PC-3 (cell line): ENCODE results near the gene SPOCD1. TPM values are rescaled to one million over a fixed set of nuclear protein-coding genes. Genes with fewer than 3 reads are reported as not detected.

ENCODE experiments used
- ATAC-seq: fragments of 200-7000 bp; cut with Tn5 transposase; 2 replicates; pipeline ENCODE4 v1.9.1; 2020; ENCODE audit warnings: mild to moderate bottlenecking, moderate library complexity
- BruUV-seq: library from RNA; stranded (reverse); fragments of 400-500 nt; replicated peaks from 2 replicates; lab custom pipeline; 2021; lab: Mats Ljungman, UMichigan
- CTCF ChIA-PET: fragments of 300-600 bp; sonication (Branson Sonifier 250); formaldehyde crosslinking; loops from one replicate; lab custom pipeline; 2022; ENCODE audit warnings: antibody characterized with exemption; lab: Charles Lee
- POLR2A ChIA-PET: fragments of 300-600 bp; sonication (Branson Sonifier 250); formaldehyde crosslinking; loops from one replicate; lab custom pipeline; 2022; ENCODE audit warnings: antibody characterized with exemption; ENCODE audit not compliant: unreplicated experiment; lab: Charles Lee
- DNase-seq: peaks from one replicate; pipeline ENCODE4 v3.0.0-alpha.2; 2015
- H2AFZ ChIP-seq: fragments of 300-600 bp; sonication (generic); 2 replicates; pipeline ENCODE4 v1.6.0; 2016; ENCODE audit warnings: antibody characterized with exemption, low read length
- H3F3A ChIP-seq: fragments of 300-600 bp; sonication (generic); one replicate; pipeline ENCODE4 v1.6.0; 2017; ENCODE audit warnings: antibody characterized with exemption, low read length, control low read depth, mild to moderate bottlenecking; ENCODE audit not compliant: unreplicated experiment
- H3K27ac ChIP-seq: fragments of 300-600 bp; sonication (generic); 2 replicates; pipeline ENCODE4 v1.5.1; 2016; ENCODE audit warnings: mild to moderate bottlenecking, low read length
- H3K27me3 ChIP-seq: fragments of 300-600 bp; sonication (generic); 2 replicates; pipeline ENCODE4 v1.6.1; 2016; ENCODE audit warnings: low read length, mixed read lengths
- H3K36me3 ChIP-seq: fragments of 300-600 bp; sonication (generic); 2 replicates; pipeline ENCODE4 v1.6.1; 2016; ENCODE audit warnings: low read depth, mixed run types, low read length, mixed read lengths
- H3K4me1 ChIP-seq: fragments of 300-600 bp; sonication (generic); 2 replicates; pipeline ENCODE4 v1.5.1; 2016; ENCODE audit warnings: low read length; ENCODE audit not compliant: insufficient read depth
- H3K4me2 ChIP-seq: fragments of 300-600 bp; sonication (generic); 2 replicates; pipeline ENCODE4 v1.6.0; 2016; ENCODE audit warnings: low read length
- H3K4me3 ChIP-seq: fragments of 300-600 bp; sonication (generic); 2 replicates; pipeline ENCODE4 v1.5.1; 2016; ENCODE audit warnings: mild to moderate bottlenecking, low read length, mixed read lengths
- H3K79me2 ChIP-seq: fragments of 300-600 bp; sonication (generic); 2 replicates; pipeline ENCODE4 v1.6.1; 2017; ENCODE audit warnings: low read length, mixed read lengths
- H3K9ac ChIP-seq: fragments of 300-600 bp; sonication (generic); 2 replicates; pipeline ENCODE4 v1.6.0; 2016; ENCODE audit warnings: mild to moderate bottlenecking, low read length
- H3K9me2 ChIP-seq: fragments of 300-600 bp; sonication (generic); replicated peaks from 2 replicates; pipeline ENCODE4 v1.6.1; 2016; ENCODE audit warnings: mixed run types, low read length, mixed read lengths
- H3K9me3 ChIP-seq: fragments of 300-600 bp; sonication (generic); 2 replicates; pipeline ENCODE4 v1.6.1; 2016; ENCODE audit warnings: low read length, mixed read lengths
- H4K20me1 ChIP-seq: fragments of 300-600 bp; sonication (generic); 2 replicates; pipeline ENCODE4 v1.6.1; 2016; ENCODE audit warnings: low read length, mixed read lengths
- CTCF ChIP-seq: fragments of 300-600 bp; sonication (generic); conservative IDR thresholded peaks from 2 replicates; pipeline ENCODE4 v1.5.1; 2017; ENCODE audit warnings: antibody characterized with exemption, low read depth, mild to moderate bottlenecking, low read length
- EZH2 ChIP-seq: fragments of 300-600 bp; sonication (generic); IDR thresholded peaks from one replicate; pipeline ENCODE4 v1.6.1; 2017; ENCODE audit warnings: antibody characterized with exemption, mild to moderate bottlenecking, low read length; ENCODE audit not compliant: unreplicated experiment
- EZH2phosphoT487 ChIP-seq: fragments of 300-600 bp; sonication (generic); IDR thresholded peaks from 2 replicates; pipeline ENCODE4 v1.6.1; 2018; ENCODE audit warnings: mild to moderate bottlenecking, antibody characterized with exemption, low read length, borderline replicate concordance
- intact Hi-C: fragments of 100-400 bp; cut with micrococcal nuclease; formaldehyde crosslinking; loops from 2 replicates; pipeline ENCODE4 v1.9.0; 2023
- microRNA-seq: library from miRNA; unstranded; fragments of <30 nt; microRNA quantifications from one replicate; pipeline ENCODE4 v1.1.0, GENCODE V29; 2020; ENCODE audit not compliant: unreplicated experiment
- total RNA-seq: library from RNA; depleted of rRNA; stranded (reverse); fragments of >200 nt; gene quantifications from 2 replicates; pipeline ENCODE4 v1.2.3, GENCODE V29; 2014; rRNA removed

SPOCD1 gene
- total RNA-seq, 1 experiment from 2014 or later = 5.4 TPM

- CTCF ChIA-PET = no interaction called here
- intact Hi-C loops = no loop called here
- Histone ChIP-seq H4K20me1 (no peaks in the 10 kb centered on the region), H3K9me2 (no peaks in the 10 kb centered on the region), H3K9ac (no peak overlapping the region), H3K79me2 (no peaks in the 10 kb centered on the region), H3K9me3 (no peaks in the 10 kb centered on the region), H3K27me3 (no peaks in the 10 kb centered on the region), H3F3A (no peaks in the 10 kb centered on the region), H3K4me2 (no peak overlapping the region), H3K36me3 (no peaks in the 10 kb centered on the region), H3K4me1 (no peaks in the 10 kb centered on the region), H3K4me3 (no peak overlapping the region), H3K27ac (no peak overlapping the region), H2AFZ (no peak overlapping the region)
- POLR2A ChIA-PET = no interaction called here
- ATAC-seq = no peak
- DNase-seq = no peak
- TF ChIP-seq EZH2phosphoT487 = no peak
- no peak for TF ChIP-seq CTCF
- TF ChIP-seq EZH2 = no peak
- BruUV-seq = no TSS peak
These were observed 73.2 kb downstream of the SPOCD1 start for GRCh38 chr1:31742462-31743212.

Small RNA genes within 50 kb of the gene (microRNA-seq; reads per million reads assigned to microRNA genes)
- not detected for gene MIR4254

Other genes starting within 250 kb of the SPOCD1 start
- gene TINAGL1, start 239.5 kb downstream of the SPOCD1 start, total RNA-seq = 176 and 217 TPM in 2 replicates
- not detected in 2 replicates for gene HCRTR1, start 198.3 kb downstream of the SPOCD1 start, total RNA-seq
- gene PEF1, start 171.1 kb downstream of the SPOCD1 start, total RNA-seq = 88.4 and 91.6 TPM in 2 replicates
- 1.7 and 5.0 TPM in 2 replicates for gene COL16A1, start 112.0 kb downstream of the SPOCD1 start, total RNA-seq
- gene ADGRB2, start 51.7 kb downstream of the SPOCD1 start, total RNA-seq = 12.3 and 15.7 TPM in 2 replicates
- gene PTP4A2, start 122.3 kb upstream of the SPOCD1 start, total RNA-seq = 335 and 340 TPM in 2 replicates
- 86.7 and 114 TPM in 2 replicates for gene KHDRBS1, start 197.8 kb upstream of the SPOCD1 start, total RNA-seq